Caco-2 (cell line): ENCODE data around the gene TPPP2. TPM values are rescaled to one million over a fixed set of nuclear protein-coding genes. Genes with fewer than 3 reads are reported as not detected.

ENCODE experiments used
- BruUV-seq: library from RNA; stranded (reverse); fragments of 400-500 nt; replicated peaks from 2 replicates; lab custom pipeline; 2021; lab: Mats Ljungman, UMichigan
- CTCF ChIA-PET: fragments of 300-600 bp; sonication (Branson Sonifier 250); formaldehyde crosslinking; loops from one replicate; lab custom pipeline; 2022; ENCODE audit warnings: antibody characterized with exemption; lab: Charles Lee
- POLR2A ChIA-PET: fragments of 300-600 bp; sonication (Branson Sonifier 250); formaldehyde crosslinking; loops from one replicate; lab custom pipeline; 2022; ENCODE audit warnings: antibody characterized with exemption; lab: Charles Lee
- DNase-seq, 2 experiments: peaks; one replicate each; pipeline versions ENCODE4 v3.0.0 to v3.0.0-alpha.2; 2020 to 2022
- H3K27me3 ChIP-seq: replicated peaks from 2 replicates; pipeline ENCODE4 v1.6.0; 2011; ENCODE audit warnings: low read length; ENCODE audit not compliant: control insufficient read depth, insufficient read depth
- H3K36me3 ChIP-seq: 2 replicates; pipeline ENCODE4 v1.5.1; 2011; ENCODE audit warnings: low read length; ENCODE audit not compliant: control insufficient read depth, insufficient read depth
- H3K4me1 ChIP-seq: fragments of 250-450 bp; sonication (Bioruptor Pico); 2 replicates; pipeline ENCODE4 v1.5.1; 2020; ENCODE audit warnings: mild to moderate bottlenecking
- H3K4me3 ChIP-seq: 2 replicates; pipeline ENCODE4 v1.5.1; 2011; ENCODE audit warnings: low read depth, mild to moderate bottlenecking, control low read depth, low read length
- H3K9me3 ChIP-seq: fragments of 250-450 bp; sonication (Bioruptor Pico); 2 replicates; pipeline ENCODE4 v1.5.1; 2020; ENCODE audit warnings: mild to moderate bottlenecking, moderate library complexity
- H3K27ac Mint-ChIP-seq: one replicate; pipeline ENCODE4 v1.8.0; 2022; ENCODE audit warnings: mixed read lengths; ENCODE audit not compliant: unreplicated experiment
- H3K27me3 Mint-ChIP-seq: one replicate; pipeline ENCODE4 v1.8.0; 2022; ENCODE audit warnings: mixed read lengths; ENCODE audit not compliant: insufficient read depth, unreplicated experiment
- H3K36me3 Mint-ChIP-seq: one replicate; pipeline ENCODE4 v1.8.0; 2022; ENCODE audit warnings: mild to moderate bottlenecking, mixed read lengths; ENCODE audit not compliant: insufficient read depth, unreplicated experiment
- H3K4me1 Mint-ChIP-seq: one replicate; pipeline ENCODE4 v1.8.0; 2022; ENCODE audit warnings: low read depth, mixed read lengths; ENCODE audit not compliant: unreplicated experiment
- H3K4me3 Mint-ChIP-seq: one replicate; pipeline ENCODE4 v1.8.0; 2022; ENCODE audit warnings: mild to moderate bottlenecking, moderate library complexity, mixed read lengths; ENCODE audit not compliant: unreplicated experiment
- H3K9me3 Mint-ChIP-seq: one replicate; pipeline ENCODE4 v1.8.0; 2022; ENCODE audit warnings: mixed read lengths; ENCODE audit not compliant: unreplicated experiment
- CTCF ChIP-seq, 2 experiments: fragments of 200-600 bp in 1 of 2; IDR thresholded peaks; 1 replicate in 1 of 2; 2 replicates in 1 of 2; pipeline versions ENCODE4 v1.5.1 to v1.8.0; 2011 to 2022; ENCODE audit warnings: antibody characterized with exemption in 1 of 2, control low read depth in 1 of 2, inconsistent platforms in 1 of 2, low read depth in 1 of 2, low read length in 1 of 2, mild to moderate bottlenecking in 1 of 2, moderate library complexity in 1 of 2; ENCODE audit not compliant: insufficient read depth in 1 of 2, severe bottlenecking in 1 of 2, unreplicated experiment in 1 of 2
- intact Hi-C: fragments of 100-400 bp; cut with micrococcal nuclease; formaldehyde crosslinking; loops from one replicate; pipeline ENCODE4 v1.10.0; 2022; ENCODE audit not compliant: unreplicated experiment
- total RNA-seq: library from RNA; stranded (reverse); gene quantifications from 2 replicates; pipeline ENCODE4 v1.2.3, GENCODE V29; 2022

Gene TPPP2
- total RNA-seq, 1 experiment from 2014 or later, result not detected

GRCh38 chr14:21049271-21049673 is 19.3 kb downstream of the TPPP2 start:
- BruUV-seq, result no TSS peak
- H3K4me3 ChIP-seq, result no peak overlapping the region
- Mint-ChIP-seq H3K4me1 (peaks cover 5% of the 10 kb centered on the region), H3K36me3 (no peaks in the 10 kb centered on the region), H3K9me3 (no peaks in the 10 kb centered on the region), H3K27ac (no peak overlapping the region), H3K4me3 (no peak overlapping the region), H3K27me3 (peaks cover 11% of the 10 kb centered on the region)
- no peak for TF ChIP-seq CTCF (IDR thresholded peaks at IDR 0.05; ENCODE audit: insufficient read depth in 1 of 2, low read depth in 1 of 2, low read length in 1 of 2, severe bottlenecking in 1 of 2, unreplicated experiment in 1 of 2)
- no peaks in the 10 kb centered on the region for H3K36me3 ChIP-seq
- H3K27me3 ChIP-seq, result no peaks in the 10 kb centered on the region
- DNase-seq, result no peak
- POLR2A ChIA-PET, result no interaction called here
- intact Hi-C loops, result no loop called here
- H3K4me1 ChIP-seq, result peaks cover 5% of the 10 kb centered on the region; the same call in 1 of the 2 replicates
- CTCF ChIA-PET, result interaction anchor here (3.1 kb wide), 1 partner anchor 34 kb away, joined by 14 read pairs; no protein-coding TSS in a partner anchor
- no peaks in the 10 kb centered on the region for H3K9me3 ChIP-seq

- intact Hi-C loops, result no loop called here
- BruUV-seq, result no TSS peak
- no peak overlapping the region for H3K4me3 ChIP-seq
- H3K27me3 ChIP-seq, result no peaks in the 10 kb centered on the region
- H3K9me3 ChIP-seq, result no peaks in the 10 kb centered on the region
- no peaks in the 10 kb centered on the region for H3K36me3 ChIP-seq
- CTCF ChIA-PET, result interaction anchor here (1.2 to 1.3 kb wide), 2 partner anchors 36 to 54 kb away, joined by 5 read pairs; no protein-coding TSS in a partner anchor
- Mint-ChIP-seq H3K36me3 (no peaks in the 10 kb centered on the region), H3K27me3 (no peaks in the 10 kb centered on the region), H3K9me3 (no peaks in the 10 kb centered on the region), H3K27ac (no peak overlapping the region), H3K4me1 (peaks cover 8% of the 10 kb centered on the region), H3K4me3 (no peak overlapping the region)
- DNase-seq, result no peak
- TF ChIP-seq CTCF (IDR thresholded peaks at IDR 0.05; ENCODE audit: insufficient read depth in 1 of 2, low read depth in 1 of 2, low read length in 1 of 2, severe bottlenecking in 1 of 2, unreplicated experiment in 1 of 2), result no peak
- POLR2A ChIA-PET, result no interaction called here
- H3K4me1 ChIP-seq, result peaks cover 13% of the 10 kb centered on the region
Observed at GRCh38 chr14:21050597-21050996, 20.6 kb downstream of the TPPP2 start.

- H3K4me1 ChIP-seq, result peaks cover 17% of the 10 kb centered on the region
- H3K9me3 Mint-ChIP-seq, result no peaks in the 10 kb centered on the region
- peaks cover 8% of the 10 kb centered on the region for H3K4me1 Mint-ChIP-seq
- no peak overlapping the region for H3K27ac Mint-ChIP-seq
- intact Hi-C loops, result no loop called here
- no peak for TF ChIP-seq CTCF (IDR thresholded peaks at IDR 0.05; ENCODE audit: insufficient read depth in 1 of 2, low read depth in 1 of 2, low read length in 1 of 2, severe bottlenecking in 1 of 2, unreplicated experiment in 1 of 2)
- H3K36me3 Mint-ChIP-seq, result no peaks in the 10 kb centered on the region
- no peaks in the 10 kb centered on the region for H3K9me3 ChIP-seq
- ChIA-PET CTCF (interaction anchor here (1.7 kb wide), 2 partner anchors 18 to 38 kb away, joined by 4 read pairs; no protein-coding TSS in a partner anchor), POLR2A (no interaction called here)
- no peaks in the 10 kb centered on the region for H3K36me3 ChIP-seq
- H3K4me3 Mint-ChIP-seq, result no peak overlapping the region
- DNase-seq, result no peak
- H3K27me3 Mint-ChIP-seq, result no peaks in the 10 kb centered on the region
- BruUV-seq, result no TSS peak
- no peaks in the 10 kb centered on the region for H3K27me3 ChIP-seq
- no peak overlapping the region for H3K4me3 ChIP-seq
Observed at GRCh38 chr14:21053184-21054122, 23.4 kb downstream of the TPPP2 start.
